Neural cell (in vitro differentiated cells): Measurements from ENCODE around the gene LGR4. TPM values are rescaled to one million over a fixed set of nuclear protein-coding genes. Genes with fewer than 3 reads are reported as not detected.

Source experiments
- H2AFZ ChIP-seq: fragments of 200-600, 300-800 bp; sonication (generic), shearing (Covaris generic); 2 replicates; pipeline ENCODE4 v1.6.0; 2014; ENCODE audit warnings: low read depth, mild to moderate bottlenecking, antibody characterized with exemption, low read length, moderate library complexity
- H3F3A ChIP-seq: fragments of 200-600 bp; shearing (Covaris generic); 2 replicates; pipeline ENCODE4 v1.6.1; 2016; ENCODE audit warnings: mild to moderate bottlenecking, moderate library complexity, mixed read lengths, antibody characterized with exemption, low read length; ENCODE audit not compliant: insufficient read depth, poor library complexity, severe bottlenecking
- H3K27ac ChIP-seq: fragments of 200-600, 300-800 bp; sonication (generic), shearing (Covaris generic); 2 replicates; pipeline ENCODE4 v1.5.1; 2014; ENCODE audit warnings: mild to moderate bottlenecking, low read length, moderate library complexity
- H3K27me3 ChIP-seq: fragments of 300-800, 200-600 bp; sonication (generic), shearing (Covaris generic); 2 replicates; pipeline ENCODE4 v1.6.0; 2014; ENCODE audit warnings: mild to moderate bottlenecking, low read depth, low read length, moderate library complexity; ENCODE audit not compliant: insufficient read depth
- H3K36me3 ChIP-seq: fragments of 300-800, 200-600 bp; sonication (generic), shearing (Covaris generic); 2 replicates; pipeline ENCODE4 v1.5.1; 2014; ENCODE audit warnings: mild to moderate bottlenecking, antibody characterized with exemption, low read length, moderate library complexity; ENCODE audit not compliant: insufficient read depth
- H3K4me2 ChIP-seq: fragments of 300-800, 200-600 bp; sonication (generic), shearing (Covaris generic); 2 replicates; pipeline ENCODE4 v1.6.0; 2014; ENCODE audit warnings: mild to moderate bottlenecking, low read length
- H3K4me3 ChIP-seq: fragments of 300-800, 200-600 bp; sonication (generic), shearing (Covaris generic); 2 replicates; pipeline ENCODE4 v1.5.1; 2014; ENCODE audit warnings: mild to moderate bottlenecking, low read length, moderate library complexity
- H3K79me2 ChIP-seq: fragments of 200-600 bp; shearing (Covaris generic); replicated peaks from 2 replicates; pipeline ENCODE4 v1.6.0; 2014; ENCODE audit warnings: mild to moderate bottlenecking, low read length, moderate library complexity; ENCODE audit not compliant: insufficient read depth
- H3K9ac ChIP-seq: fragments of 300-800, 200-600 bp; sonication (generic), shearing (Covaris generic); 2 replicates; pipeline ENCODE4 v1.6.1; 2016; ENCODE audit warnings: mild to moderate bottlenecking, low read length, mixed read lengths
- H3K9me2 ChIP-seq: fragments of 200-600 bp; shearing (Covaris generic); 2 replicates; pipeline ENCODE4 v1.6.1; 2016; ENCODE audit warnings: mild to moderate bottlenecking, low read length, mixed read lengths; ENCODE audit not compliant: insufficient read depth
- H3K9me3 ChIP-seq: fragments of 200-600, 300-800 bp; sonication (generic), shearing (Covaris generic); 2 replicates; pipeline ENCODE4 v1.6.1; 2016; ENCODE audit warnings: mild to moderate bottlenecking, mixed run types, low read length, moderate library complexity, mixed read lengths
- H4K20me1 ChIP-seq: fragments of 200-600 bp; shearing (Covaris generic); 2 replicates; pipeline ENCODE4 v1.6.1; 2016; ENCODE audit warnings: mild to moderate bottlenecking, mixed run types; ENCODE audit not compliant: insufficient read depth
- EP300 ChIP-seq: fragments of 450-650 bp; conservative IDR thresholded peaks from 2 replicates; pipeline ENCODE4 v1.6.1; 2014; ENCODE audit warnings: antibody characterized with exemption, mild to moderate bottlenecking, moderate library complexity; ENCODE audit not compliant: poor library complexity, severe bottlenecking
- EZH2 ChIP-seq: fragments of 200-600, 300-800 bp; shearing (Covaris generic), sonication (generic); IDR thresholded peaks from 2 replicates; pipeline ENCODE4 v1.6.1; 2014; ENCODE audit warnings: antibody characterized with exemption, low read length, borderline replicate concordance, mild to moderate bottlenecking; ENCODE audit not compliant: insufficient read depth, poor library complexity, severe bottlenecking
- MXI1 ChIP-seq: fragments of 450-650 bp; conservative IDR thresholded peaks from 2 replicates; pipeline ENCODE4 v1.6.1; 2014; ENCODE audit warnings: antibody characterized with exemption, mild to moderate bottlenecking; ENCODE audit not compliant: poor library complexity, severe bottlenecking
- POLR2AphosphoS5 ChIP-seq: IDR thresholded peaks from 2 replicates; pipeline ENCODE4 v1.6.1; 2012
- RAD21 ChIP-seq: fragments of 450-650 bp; conservative IDR thresholded peaks from 2 replicates; pipeline ENCODE4 v1.6.1; 2014; ENCODE audit warnings: antibody characterized with exemption, mild to moderate bottlenecking, moderate library complexity
- REST ChIP-seq: IDR thresholded peaks from 2 replicates; pipeline ENCODE4 v1.6.1; 2012; ENCODE audit warnings: borderline replicate concordance
- SMC3 ChIP-seq: fragments of 450-650 bp; conservative IDR thresholded peaks from 2 replicates; pipeline ENCODE4 v1.6.1; 2014; ENCODE audit warnings: antibody characterized with exemption, mild to moderate bottlenecking, moderate library complexity; ENCODE audit not compliant: poor library complexity
- TAF1 ChIP-seq: IDR thresholded peaks from 2 replicates; pipeline ENCODE4 v1.6.1; 2012; ENCODE audit warnings: low read depth
- polyA plus RNA-seq: library from polyadenylated mRNA; depleted of rRNA; stranded (reverse); fragments of >200 nt; gene quantifications from 2 replicates; pipeline ENCODE4 v1.2.3, GENCODE V29; 2014
- TF ChIP-seq, protein P1 (sequence below): fragments of 450-650 bp; IDR thresholded peaks from 2 replicates; pipeline ENCODE4 v1.5.1; 2014; ENCODE audit warnings: antibody characterized with exemption, mild to moderate bottlenecking, moderate library complexity; ENCODE audit not compliant: poor library complexity, severe bottlenecking

The LGR4 gene
- polyA plus RNA-seq, 1 donor from 2014 or later = 11.2 TPM

DNA sequence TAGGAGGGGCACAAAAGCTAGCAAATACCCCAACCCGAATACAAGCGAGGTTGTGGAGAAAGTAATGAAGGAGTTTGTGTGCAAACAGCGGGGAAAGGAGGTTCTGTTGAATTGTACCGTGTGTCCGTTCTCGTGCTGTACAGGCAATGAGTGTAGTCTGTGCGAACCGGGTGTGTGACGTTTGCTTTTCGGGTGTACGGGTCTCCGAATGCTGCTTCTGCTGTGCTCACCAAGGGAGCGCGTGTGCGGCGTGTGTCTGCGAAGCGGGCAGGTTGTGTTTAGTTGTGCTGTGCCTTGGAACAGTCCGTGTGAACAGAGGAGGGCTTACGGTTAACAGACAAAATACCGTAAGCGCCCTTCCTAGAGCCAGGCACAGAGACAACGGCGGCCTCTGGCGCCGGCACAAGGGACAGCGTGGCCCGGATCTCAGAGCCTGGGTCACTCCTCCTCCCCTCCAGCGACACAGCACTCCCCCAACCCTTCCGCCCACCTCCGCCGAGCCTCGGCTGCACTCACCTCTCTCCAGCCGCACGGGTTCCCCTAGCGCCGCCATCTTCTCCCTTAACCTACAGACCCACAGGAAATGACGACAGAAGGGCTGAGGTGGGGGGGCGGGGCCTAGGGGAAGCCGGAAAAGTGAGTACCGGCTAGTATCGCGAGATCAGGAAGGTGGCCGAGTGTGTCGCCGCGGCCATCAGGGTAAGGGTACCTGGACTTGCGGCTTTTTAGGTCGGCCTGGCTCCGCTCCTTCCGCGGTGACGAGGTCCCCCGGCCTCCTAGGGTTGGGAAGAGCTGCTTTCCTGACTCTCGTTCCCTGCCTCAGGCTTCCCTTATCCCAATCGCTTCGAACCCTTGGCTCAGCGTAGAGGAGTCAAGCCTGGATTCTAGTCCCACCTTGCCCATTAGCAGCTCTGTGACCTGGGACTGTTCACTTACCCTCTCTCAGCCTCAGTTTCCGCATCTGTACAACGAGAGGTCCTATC lies 33.9 kb upstream of the LGR4 start, which contains the start of gene LIN7C:
Gene LIN7C (minus strand): TSS at position 570 of the 983 bp plus-strand sequence. CDS start 17 bp downstream, at position 553.
- Histone ChIP-seq H3K27ac (peak within 1 kb of the TSS; percentile 95), H2AFZ (peak within 1 kb of the TSS; percentile 99), H3K27me3 (no peaks in the 10 kb centered on the region), H3K9me3 (no peaks in the 10 kb centered on the region), H3K4me2 (peak within 1 kb of the TSS; percentile 93), H4K20me1 (no peaks in the 10 kb centered on the region), H3K9ac (peak within 1 kb of the TSS; percentile 97), H3K36me3 (no peaks in the 10 kb centered on the region), H3K79me2 (peaks cover 36% of the 10 kb centered on the region), H3F3A (peaks cover 2% of the 10 kb centered on the region), H3K4me3 (peak within 1 kb of the TSS; percentile 77), H3K9me2 (no peaks in the 10 kb centered on the region)
- TF ChIP-seq EP300 (peak; percentile 45), POLR2AphosphoS5 (peak; percentile 99), MXI1 (peak; percentile 88), RAD21 (peak; percentile 16), REST (peak; percentile 80), SMC3 (peak; percentile 24), TAF1 (peak; percentile 91), EZH2 (no peak)
- TF ChIP-seq, protein P1, sequence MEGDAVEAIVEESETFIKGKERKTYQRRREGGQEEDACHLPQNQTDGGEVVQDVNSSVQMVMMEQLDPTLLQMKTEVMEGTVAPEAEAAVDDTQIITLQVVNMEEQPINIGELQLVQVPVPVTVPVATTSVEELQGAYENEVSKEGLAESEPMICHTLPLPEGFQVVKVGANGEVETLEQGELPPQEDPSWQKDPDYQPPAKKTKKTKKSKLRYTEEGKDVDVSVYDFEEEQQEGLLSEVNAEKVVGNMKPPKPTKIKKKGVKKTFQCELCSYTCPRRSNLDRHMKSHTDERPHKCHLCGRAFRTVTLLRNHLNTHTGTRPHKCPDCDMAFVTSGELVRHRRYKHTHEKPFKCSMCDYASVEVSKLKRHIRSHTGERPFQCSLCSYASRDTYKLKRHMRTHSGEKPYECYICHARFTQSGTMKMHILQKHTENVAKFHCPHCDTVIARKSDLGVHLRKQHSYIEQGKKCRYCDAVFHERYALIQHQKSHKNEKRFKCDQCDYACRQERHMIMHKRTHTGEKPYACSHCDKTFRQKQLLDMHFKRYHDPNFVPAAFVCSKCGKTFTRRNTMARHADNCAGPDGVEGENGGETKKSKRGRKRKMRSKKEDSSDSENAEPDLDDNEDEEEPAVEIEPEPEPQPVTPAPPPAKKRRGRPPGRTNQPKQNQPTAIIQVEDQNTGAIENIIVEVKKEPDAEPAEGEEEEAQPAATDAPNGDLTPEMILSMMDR = peak; percentile 49

DNA sequence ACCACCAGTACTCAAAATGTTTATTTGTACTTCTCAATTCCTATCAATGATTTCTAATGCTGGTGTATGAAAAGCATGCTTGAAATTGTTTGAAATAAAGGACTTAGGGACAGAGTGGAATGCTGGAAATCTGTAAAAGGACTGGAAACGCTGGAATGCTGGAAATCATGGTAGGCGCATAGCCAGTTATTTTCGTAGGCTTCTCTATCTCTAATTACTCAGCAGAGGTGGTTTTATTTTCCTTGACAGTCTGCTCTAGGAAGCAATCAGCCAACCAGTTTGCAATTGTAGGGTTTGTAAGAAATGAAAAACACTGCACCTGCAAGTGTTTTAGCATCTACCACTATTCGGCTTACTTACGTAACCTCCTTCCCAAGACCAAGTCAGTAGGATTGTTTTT lies 33.2 kb upstream of the LGR4 start:
- Histone ChIP-seq H3K4me2 (peak overlapping the region; percentile 93), H3K27ac (peak overlapping the region; percentile 95), H2AFZ (peak overlapping the region; percentile 99), H3K79me2 (peaks cover 36% of the 10 kb centered on the region), H3K9me2 (no peaks in the 10 kb centered on the region), H3F3A (peaks cover 2% of the 10 kb centered on the region), H3K27me3 (no peaks in the 10 kb centered on the region), H3K36me3 (peaks cover under 1% of the 10 kb centered on the region), H3K4me3 (peak overlapping the region; percentile 77), H4K20me1 (no peaks in the 10 kb centered on the region), H3K9ac (peak overlapping the region; percentile 97), H3K9me3 (no peaks in the 10 kb centered on the region)
- TF ChIP-seq EZH2 (no peak), MXI1 (no peak), RAD21 (no peak), POLR2AphosphoS5 (no peak), REST (no peak), SMC3 (no peak), EP300 (no peak), TAF1 (no peak)
- TF ChIP-seq, protein P1 = no peak
